Immature natural killer cell (primary cell): ENCODE measurements around the gene ZNF831. TPM values are rescaled to one million over a fixed set of nuclear protein-coding genes. Genes with fewer than 3 reads are reported as not detected.
A peak's percentile ranks its signal among the peaks of the same experiment; 100 is the strongest.

Experiments
- DNase-seq, 3 donors: peaks; one replicate each; pipeline ENCODE4 v3.0.0; 2022; ENCODE audit warnings: mixed read lengths in 1 of 3
- H3K27ac Mint-ChIP-seq, 6 donors: one replicate each; pipeline ENCODE4 v1.8.0; 2020; ENCODE audit warnings: mixed read lengths in 6 of 6, mild to moderate bottlenecking in 5 of 6, inconsistent platforms in 4 of 6, moderate library complexity in 3 of 6
- H3K27me3 Mint-ChIP-seq, 3 donors: one replicate each; pipeline ENCODE4 v1.8.0; 2020 to 2021; ENCODE audit warnings: low read depth in 3 of 3, mild to moderate bottlenecking in 3 of 3, mixed read lengths in 3 of 3, moderate library complexity in 3 of 3, inconsistent platforms in 1 of 3
- H3K36me3 Mint-ChIP-seq, 3 donors: one replicate each; pipeline ENCODE4 v1.8.0; 2020; ENCODE audit warnings: mixed read lengths in 3 of 3, inconsistent platforms in 2 of 3, mild to moderate bottlenecking in 2 of 3
- H3K4me1 Mint-ChIP-seq, 2 donors: one replicate each; pipeline ENCODE4 v1.8.0; 2020; ENCODE audit warnings: inconsistent platforms in 2 of 2, mild to moderate bottlenecking in 2 of 2, mixed read lengths in 2 of 2, moderate library complexity in 1 of 2
- H3K4me3 Mint-ChIP-seq, 5 donors: one replicate each; pipeline ENCODE4 v1.8.0; 2020; ENCODE audit warnings: mild to moderate bottlenecking in 5 of 5, mixed read lengths in 5 of 5, inconsistent platforms in 3 of 5, moderate library complexity in 3 of 5
- H3K9me3 Mint-ChIP-seq, 6 donors: one replicate each; pipeline ENCODE4 v1.8.0; 2020; ENCODE audit warnings: mild to moderate bottlenecking in 6 of 6, mixed read lengths in 6 of 6, inconsistent platforms in 4 of 6, moderate library complexity in 3 of 6
- polyA plus RNA-seq, 3 donors: library from polyadenylated mRNA; unstranded; fragments of 300-500 nt; fragmentation: Illumina TruSeq; gene quantifications; one replicate each; pipeline ENCODE4 v1.2.3, GENCODE V29; 2021

Gene ZNF831
- polyA plus RNA-seq, 3 donors from 2014 or later = 0.59 to 8.4 (median 2.0) TPM

- peaks cover 35 to 64% (median 46%) of the 10 kb centered on the region in 3 donors for H3K36me3 Mint-ChIP-seq
- H3K4me1 Mint-ChIP-seq = peaks cover 45 to 76% of the 10 kb centered on the region in 2 donors
- peaks cover 0 to 14% (median 4%) of the 10 kb centered on the region in 6 donors for H3K9me3 Mint-ChIP-seq
- H3K4me3 Mint-ChIP-seq = peak overlapping the region in 1 of 5 donors; percentile 15
- DNase-seq = peak in 2 of 3 donors; percentile 12 to 20
- H3K27ac Mint-ChIP-seq = peak overlapping the region; percentile 31 to 81 (median 60)
- H3K27me3 Mint-ChIP-seq = peaks cover 0 to 3% (median 1%) of the 10 kb centered on the region in 3 donors
These were observed 40.7 kb downstream of the ZNF831 start for GRCh38 chr20:59204165-59204894.

DNA sequence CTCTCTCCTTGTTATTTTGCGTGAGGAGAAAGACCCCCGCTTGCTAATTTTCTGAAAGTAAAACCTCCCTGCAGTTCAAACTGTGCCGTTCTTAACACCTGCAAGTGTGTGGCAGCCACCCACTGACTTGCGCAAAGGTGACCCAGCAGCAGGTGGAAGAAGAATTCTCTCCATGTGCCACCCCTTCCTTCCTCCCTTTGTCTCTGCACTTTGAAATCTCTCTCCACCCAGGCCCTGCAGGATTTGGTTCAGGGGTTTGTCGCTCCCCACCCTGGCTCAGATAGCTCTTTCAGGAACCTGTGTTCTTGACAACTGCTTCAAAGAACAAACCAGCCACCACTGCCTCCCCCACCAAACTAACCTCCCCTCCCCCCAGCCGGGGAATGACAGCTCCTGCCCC, 41.4 kb downstream of the ZNF831 start:
- Mint-ChIP-seq H3K27me3 (peaks cover 0 to 3% (median 1%) of the 10 kb centered on the region in 3 donors), H3K4me3 (peak overlapping the region in 1 of 5 donors; percentile 21), H3K27ac (peak overlapping the region in 5 of 6 donors; percentile 51 to 73 (median 53)), H3K36me3 (peaks cover 28 to 62% (median 44%) of the 10 kb centered on the region in 3 donors), H3K4me1 (peaks cover 45 to 76% of the 10 kb centered on the region in 2 donors), H3K9me3 (peaks cover 0 to 7% (median 3%) of the 10 kb centered on the region in 6 donors)
- no peak for DNase-seq

GRCh38 chr20:59207235-59207634, 43.6 kb downstream of the ZNF831 start:
- Mint-ChIP-seq H3K36me3 (peaks cover 19 to 54% (median 41%) of the 10 kb centered on the region in 3 donors), H3K4me1 (peaks cover 45 to 63% of the 10 kb centered on the region in 2 donors), H3K4me3 (no peak overlapping the region), H3K9me3 (no peaks in the 10 kb centered on the region), H3K27ac (peak overlapping the region; percentile 66 to 91 (median 78)), H3K27me3 (peaks cover 0 to 3% (median 1%) of the 10 kb centered on the region in 3 donors)
- no peak for DNase-seq

DNA sequence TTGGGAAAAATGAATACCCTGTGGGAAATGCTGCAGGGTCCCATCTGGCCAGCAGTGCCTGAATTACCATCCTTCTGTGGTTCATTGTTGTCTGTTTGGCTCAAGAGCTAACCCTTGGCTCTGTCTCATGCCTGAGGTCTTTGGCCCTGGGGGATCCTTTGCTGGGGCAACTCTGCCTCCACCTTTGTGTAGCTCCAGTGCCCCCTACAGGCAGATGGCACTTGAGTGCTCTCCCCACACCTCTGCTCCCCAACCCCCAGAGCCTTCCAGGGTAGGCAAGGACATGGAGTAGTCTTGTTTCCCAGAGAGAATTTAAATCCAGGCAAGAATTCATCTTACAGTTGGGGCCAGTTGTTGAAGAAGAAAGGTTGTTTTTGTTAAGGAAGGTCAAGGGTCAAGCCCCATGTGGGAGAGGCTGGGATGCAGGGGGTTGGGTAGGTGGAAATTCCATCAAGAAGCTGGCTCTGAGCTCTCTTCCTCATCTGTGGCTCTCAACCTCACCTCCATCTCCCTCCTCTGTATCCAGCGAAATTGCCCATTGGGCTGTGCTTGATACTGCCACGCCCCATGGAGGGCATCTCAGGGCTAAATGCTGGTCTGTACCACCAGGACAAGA, 44.2 kb downstream of the ZNF831 start:
- Mint-ChIP-seq H3K27me3 (peaks cover 0 to 3% (median 1%) of the 10 kb centered on the region in 3 donors), H3K4me1 (peaks cover 40 to 61% of the 10 kb centered on the region in 2 donors), H3K9me3 (no peaks in the 10 kb centered on the region), H3K36me3 (peaks cover 19 to 60% (median 41%) of the 10 kb centered on the region in 3 donors), H3K4me3 (peak overlapping the region in 2 of 5 donors; percentile 34 to 43), H3K27ac (peak overlapping the region; percentile 66 to 91 (median 78))
- peak; percentile 69 to 79 (median 75) for DNase-seq

DNA sequence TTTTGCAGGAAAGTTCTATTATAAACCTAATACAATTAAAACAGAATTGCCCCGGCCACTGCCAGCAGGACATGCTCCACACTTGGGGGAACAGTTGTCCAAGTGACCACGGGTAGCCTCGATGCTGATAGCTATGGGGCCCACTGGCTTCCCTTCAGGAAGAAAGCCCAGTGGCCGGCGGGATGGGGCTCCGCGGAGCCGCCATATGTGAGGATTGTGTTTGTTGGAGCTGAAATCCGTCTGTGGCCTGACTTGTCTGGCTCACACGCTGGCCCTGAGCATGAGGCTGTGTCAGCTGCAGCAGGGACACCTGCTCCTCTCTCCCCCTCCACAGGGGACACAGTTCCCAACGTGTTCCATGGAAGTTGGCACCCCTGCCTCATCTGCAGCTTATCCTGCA, 46.6 kb downstream of the ZNF831 start:
- peaks cover 26 to 57% (median 37%) of the 10 kb centered on the region in 3 donors for H3K36me3 Mint-ChIP-seq

DNA sequence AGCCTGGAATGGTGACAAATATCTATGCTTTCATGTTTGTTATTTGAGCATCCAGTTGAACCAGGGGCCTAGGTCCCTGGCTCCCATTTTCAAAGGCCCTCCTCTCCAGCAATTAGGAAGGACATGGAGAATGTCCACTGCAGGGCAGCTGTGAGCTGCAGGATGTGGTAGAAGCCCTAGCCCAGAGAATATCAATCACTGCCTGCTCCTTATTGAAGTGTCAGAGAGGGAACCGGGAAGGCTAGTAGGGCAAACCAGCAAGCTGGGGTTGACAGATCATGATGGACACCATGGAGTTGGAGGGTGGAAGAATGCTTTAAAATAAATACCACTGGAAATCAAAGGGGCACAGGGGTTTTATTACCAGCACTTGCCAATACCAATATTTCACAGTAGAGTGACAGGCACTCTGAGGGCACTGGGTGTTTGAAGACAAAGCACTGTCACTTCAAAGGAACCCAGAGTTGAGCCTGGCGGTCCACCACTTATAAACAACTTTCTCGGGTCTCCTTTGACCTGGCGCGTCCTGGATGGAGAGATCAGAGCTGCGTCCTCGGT, 47.7 kb downstream of the ZNF831 start:
- Mint-ChIP-seq H3K4me3 (no peak overlapping the region), H3K27ac (peak overlapping the region in 5 of 6 donors; percentile 36 to 92 (median 72)), H3K27me3 (peaks cover 0 to 4% (median 0%) of the 10 kb centered on the region in 3 donors), H3K4me1 (peaks cover 17 to 33% of the 10 kb centered on the region in 2 donors), H3K36me3 (peaks cover 23 to 56% (median 33%) of the 10 kb centered on the region in 3 donors), H3K9me3 (no peaks in the 10 kb centered on the region)
- no peak for DNase-seq

More for the DNA sequence above, 46.6 kb downstream of the ZNF831 start:
- Mint-ChIP-seq H3K4me1 (peaks cover 23 to 39% of the 10 kb centered on the region in 2 donors), H3K4me3 (no peak overlapping the region), H3K27ac (peak overlapping the region in 2 of 6 donors; percentile 37 to 60), H3K27me3 (peaks cover 0 to 3% (median 0%) of the 10 kb centered on the region in 3 donors), H3K9me3 (no peaks in the 10 kb centered on the region)
- no peak for DNase-seq

DNA sequence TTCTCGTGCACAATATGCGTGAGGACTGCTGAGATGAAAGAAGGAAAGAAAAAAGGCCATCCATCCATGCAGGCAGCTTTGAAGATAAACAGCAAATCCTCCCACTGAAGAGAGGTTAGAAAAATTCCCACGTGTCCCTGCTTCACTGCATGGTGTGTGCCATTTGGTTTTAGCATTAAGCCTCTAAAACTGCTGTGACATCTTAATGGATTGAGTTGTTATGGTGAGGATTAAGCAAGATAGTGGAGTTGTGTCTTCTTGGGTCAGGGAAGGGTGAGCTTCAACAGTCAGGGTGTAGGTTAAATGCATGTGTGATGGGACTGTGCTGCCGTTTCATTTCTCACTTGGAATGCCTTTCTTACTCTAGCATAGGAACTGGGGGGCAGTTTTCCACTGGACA, 50.5 kb downstream of the ZNF831 start:
- peaks cover 0 to 3% (median 2%) of the 10 kb centered on the region in 3 donors for H3K27me3 Mint-ChIP-seq
- H3K4me1 Mint-ChIP-seq = peaks cover under 1 to 16% of the 10 kb centered on the region in 2 donors

GRCh38 chr20:59214606-59215547, 51.3 kb downstream of the ZNF831 start:
- Mint-ChIP-seq H3K4me3 (no peak overlapping the region), H3K4me1 (peaks cover 0 to 14% of the 10 kb centered on the region in 2 donors), H3K36me3 (peaks cover 22 to 55% (median 28%) of the 10 kb centered on the region in 3 donors), H3K27ac (peak overlapping the region in 4 of 6 donors; percentile 25 to 52 (median 40)), H3K27me3 (peaks cover 0 to 3% (median 2%) of the 10 kb centered on the region in 3 donors), H3K9me3 (no peaks in the 10 kb centered on the region)
- no peak for DNase-seq

More for the DNA sequence above, 50.5 kb downstream of the ZNF831 start:
- DNase-seq = no peak
- Mint-ChIP-seq H3K9me3 (no peaks in the 10 kb centered on the region), H3K27ac (peak overlapping the region in 3 of 6 donors; percentile 25 to 48 (median 40)), H3K4me3 (no peak overlapping the region), H3K36me3 (peaks cover 25 to 56% (median 29%) of the 10 kb centered on the region in 3 donors)

DNA sequence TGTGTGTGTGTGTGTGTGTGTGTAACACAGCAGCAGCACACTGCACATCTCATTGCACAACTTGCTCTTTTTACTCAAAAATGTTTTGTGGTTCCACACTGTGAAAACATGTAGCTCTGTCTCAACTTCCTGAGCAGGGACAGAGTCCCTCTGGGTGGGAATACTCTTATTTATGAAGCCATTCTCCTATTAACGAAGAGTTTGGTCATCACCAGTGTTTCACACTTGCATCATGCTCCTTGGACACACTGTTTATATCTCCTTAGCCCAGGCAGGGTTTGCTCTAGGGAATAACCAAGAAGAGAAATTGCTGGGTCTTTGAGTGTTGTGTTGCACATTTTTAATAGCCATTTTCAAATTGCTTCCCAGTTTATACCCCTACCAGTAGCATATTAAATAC, 53.6 kb downstream of the ZNF831 start:
- Mint-ChIP-seq H3K9me3 (no peaks in the 10 kb centered on the region), H3K4me1 (peaks cover 11 to 30% of the 10 kb centered on the region in 2 donors), H3K27ac (peak overlapping the region in 4 of 6 donors; percentile 35 to 65 (median 48)), H3K4me3 (no peak overlapping the region), H3K27me3 (peaks cover 0 to 2% (median 1%) of the 10 kb centered on the region in 3 donors), H3K36me3 (peaks cover 19 to 53% (median 19%) of the 10 kb centered on the region in 3 donors)
- no peak for DNase-seq

GRCh38 chr20:59217794-59218280, 54.2 kb downstream of the ZNF831 start:
- Mint-ChIP-seq H3K27ac (peak overlapping the region in 3 of 6 donors; percentile 45 to 55 (median 49)), H3K4me3 (no peak overlapping the region), H3K36me3 (peaks cover 19 to 47% (median 19%) of the 10 kb centered on the region in 3 donors), H3K9me3 (peaks cover 0 to 1% (median 0%) of the 10 kb centered on the region in 6 donors), H3K4me1 (peaks cover 17 to 32% of the 10 kb centered on the region in 2 donors), H3K27me3 (peaks cover 2 to 4% (median 3%) of the 10 kb centered on the region in 3 donors)
- DNase-seq = no peak

GRCh38 chr20:59219211-59219610, 55.6 kb downstream of the ZNF831 start:
- Mint-ChIP-seq H3K4me3 (no peak overlapping the region), H3K27ac (peak overlapping the region in 4 of 6 donors; percentile 19 to 76 (median 24))

GRCh38 chr20:59220161-59220560, 56.5 kb downstream of the ZNF831 start:
- no peak overlapping the region for H3K4me3 Mint-ChIP-seq
- H3K4me1 Mint-ChIP-seq = peaks cover 23 to 45% of the 10 kb centered on the region in 2 donors
- peak overlapping the region; percentile 18 to 79 (median 69) for H3K27ac Mint-ChIP-seq
- H3K27me3 Mint-ChIP-seq = peaks cover 4 to 6% (median 4%) of the 10 kb centered on the region in 3 donors
- peaks cover 0 to 2% (median 0%) of the 10 kb centered on the region in 6 donors for H3K9me3 Mint-ChIP-seq
- peaks cover 12 to 45% (median 15%) of the 10 kb centered on the region in 3 donors for H3K36me3 Mint-ChIP-seq
- DNase-seq = no peak

More at GRCh38 chr20:59219211-59219610, 55.6 kb downstream of the ZNF831 start:
- Mint-ChIP-seq H3K36me3 (peaks cover 17 to 41% (median 17%) of the 10 kb centered on the region in 3 donors), H3K9me3 (peaks cover 0 to 2% (median 0%) of the 10 kb centered on the region in 6 donors), H3K4me1 (peaks cover 23 to 35% of the 10 kb centered on the region in 2 donors), H3K27me3 (peaks cover 4% of the 10 kb centered on the region in 3 donors)
- no peak for DNase-seq
